Adrenal gland (tissue), 5 donors: ENCODE measurements around the gene PAXIP1.

ENCODE experiments used
- POLR2A ChIP-seq, 2 donors: fragments of 450-650 bp; IDR thresholded peaks; one replicate each; pipeline ENCODE4 v1.6.1; 2017; ENCODE audit warnings: antibody characterized with exemption in 2 of 2, mild to moderate bottlenecking in 2 of 2, moderate library complexity in 1 of 2
- TF ChIP-seq, protein P1 (sequence below), 6 experiments: fragments of 450-650 bp in 4 of 6; fragments of 200-600 bp in 2 of 6; sonication (generic) in 1 of 6; IDR thresholded peaks; 1 replicate in 5 of 6; 2 replicates in 1 of 6; pipeline versions ENCODE4 v1.5.1 to v1.8.0; 2016 to 2021; ENCODE audit warnings: antibody characterized with exemption in 6 of 6, mild to moderate bottlenecking in 2 of 6, moderate library complexity in 1 of 6
- donor health status: DM: no; HTN: no; CAD: no.

DNA sequence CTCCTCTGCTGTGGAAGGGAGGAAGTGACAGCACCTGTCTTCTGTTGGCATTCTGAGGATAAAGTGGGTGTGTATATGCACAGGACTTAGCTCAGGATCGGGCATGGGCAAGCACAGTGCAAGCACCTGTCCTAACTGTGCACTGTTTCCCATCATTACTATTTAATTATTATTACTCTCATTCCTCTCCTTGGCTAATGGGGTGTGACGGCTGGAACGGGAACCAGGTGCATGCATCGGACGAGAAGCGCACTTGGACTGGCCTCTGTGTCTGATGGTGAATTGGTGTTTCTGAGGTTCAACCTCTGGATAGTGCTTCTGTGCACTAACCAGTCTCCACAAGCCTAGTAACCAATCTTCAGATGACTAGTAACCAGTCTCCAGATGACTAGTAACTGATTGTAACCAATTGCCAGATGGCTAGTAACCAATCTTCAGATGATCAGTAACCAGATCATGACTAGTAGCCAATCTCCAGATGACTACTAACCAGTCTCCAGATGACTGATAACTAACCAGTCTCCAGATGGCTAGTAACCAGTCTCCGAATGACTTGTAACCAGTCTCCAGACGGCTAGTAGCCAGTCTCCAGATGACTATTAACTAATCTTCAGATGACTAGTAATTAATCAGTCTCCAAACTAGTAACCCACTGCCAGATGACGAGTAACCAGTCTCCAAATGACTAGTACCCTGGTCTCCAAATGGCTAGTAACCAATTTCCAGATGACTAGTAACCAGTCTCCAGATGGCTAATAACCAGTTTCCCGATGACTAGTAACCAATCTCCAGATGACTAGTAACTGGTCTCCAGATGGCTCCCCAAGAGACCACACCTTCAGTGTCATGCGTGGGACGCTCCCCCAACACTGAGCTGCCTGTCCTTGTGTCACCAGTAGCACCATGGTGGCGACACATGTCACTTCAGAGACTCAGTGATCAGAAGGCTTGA lies 85.8 kb downstream of the PAXIP1 start:
- TF ChIP-seq, protein P1, sequence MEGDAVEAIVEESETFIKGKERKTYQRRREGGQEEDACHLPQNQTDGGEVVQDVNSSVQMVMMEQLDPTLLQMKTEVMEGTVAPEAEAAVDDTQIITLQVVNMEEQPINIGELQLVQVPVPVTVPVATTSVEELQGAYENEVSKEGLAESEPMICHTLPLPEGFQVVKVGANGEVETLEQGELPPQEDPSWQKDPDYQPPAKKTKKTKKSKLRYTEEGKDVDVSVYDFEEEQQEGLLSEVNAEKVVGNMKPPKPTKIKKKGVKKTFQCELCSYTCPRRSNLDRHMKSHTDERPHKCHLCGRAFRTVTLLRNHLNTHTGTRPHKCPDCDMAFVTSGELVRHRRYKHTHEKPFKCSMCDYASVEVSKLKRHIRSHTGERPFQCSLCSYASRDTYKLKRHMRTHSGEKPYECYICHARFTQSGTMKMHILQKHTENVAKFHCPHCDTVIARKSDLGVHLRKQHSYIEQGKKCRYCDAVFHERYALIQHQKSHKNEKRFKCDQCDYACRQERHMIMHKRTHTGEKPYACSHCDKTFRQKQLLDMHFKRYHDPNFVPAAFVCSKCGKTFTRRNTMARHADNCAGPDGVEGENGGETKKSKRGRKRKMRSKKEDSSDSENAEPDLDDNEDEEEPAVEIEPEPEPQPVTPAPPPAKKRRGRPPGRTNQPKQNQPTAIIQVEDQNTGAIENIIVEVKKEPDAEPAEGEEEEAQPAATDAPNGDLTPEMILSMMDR (IDR thresholded peaks at IDR 0.05) = no peak
- no peak for TF ChIP-seq POLR2A (IDR thresholded peaks at IDR 0.05)
